Peyer's patch (tissue), 4 donors: Measurements from ENCODE around the gene LRP6.

Experiments
- POLR2A ChIP-seq, 2 donors: fragments of 450-650 bp; IDR thresholded peaks; one replicate each; pipeline ENCODE4 v1.5.1; 2017; ENCODE audit warnings: antibody characterized with exemption in 2 of 2, mild to moderate bottlenecking in 2 of 2, moderate library complexity in 2 of 2
- TF ChIP-seq, protein P1 (sequence below), 6 experiments: fragments of 450-650 bp in 4 of 6; fragments of 200-600 bp in 2 of 6; sonication (generic) in 1 of 6; IDR thresholded peaks; one replicate each; pipeline ENCODE4 v1.5.1; 2017 to 2019; ENCODE audit warnings: antibody characterized with exemption in 6 of 6, mild to moderate bottlenecking in 3 of 6, moderate library complexity in 1 of 6

DNA sequence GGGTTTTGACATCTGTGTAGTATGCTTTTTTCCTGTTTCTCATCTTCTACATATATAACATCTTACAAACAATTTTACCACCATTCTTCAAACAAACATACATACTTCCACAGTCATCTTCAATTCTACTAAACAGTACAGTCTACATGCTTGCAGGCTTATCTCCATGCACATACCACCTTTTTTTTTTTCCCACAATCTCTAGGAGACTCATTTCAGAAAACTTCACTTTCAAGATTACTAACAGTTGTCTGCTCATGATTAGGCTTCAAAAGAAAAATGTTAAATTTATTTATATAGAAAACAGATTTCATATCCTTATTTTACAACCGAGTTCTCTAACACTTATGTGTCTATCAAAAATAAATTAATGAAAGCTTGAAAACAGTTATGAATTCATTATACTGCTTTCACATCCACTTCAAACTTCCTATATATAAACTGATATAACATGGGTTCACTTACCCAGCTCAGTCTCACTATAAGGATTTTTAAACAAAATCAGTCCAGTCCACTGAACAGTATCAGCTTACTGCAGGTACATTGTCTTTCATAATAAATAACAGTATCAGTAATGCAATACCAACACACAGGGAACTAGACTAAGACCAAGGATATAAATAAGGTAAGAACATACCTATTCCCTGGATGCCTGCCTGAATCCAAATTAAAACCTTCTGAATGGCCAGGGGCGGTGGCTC, 42.5 kb downstream of the LRP6 start:
- TF ChIP-seq, protein P1, sequence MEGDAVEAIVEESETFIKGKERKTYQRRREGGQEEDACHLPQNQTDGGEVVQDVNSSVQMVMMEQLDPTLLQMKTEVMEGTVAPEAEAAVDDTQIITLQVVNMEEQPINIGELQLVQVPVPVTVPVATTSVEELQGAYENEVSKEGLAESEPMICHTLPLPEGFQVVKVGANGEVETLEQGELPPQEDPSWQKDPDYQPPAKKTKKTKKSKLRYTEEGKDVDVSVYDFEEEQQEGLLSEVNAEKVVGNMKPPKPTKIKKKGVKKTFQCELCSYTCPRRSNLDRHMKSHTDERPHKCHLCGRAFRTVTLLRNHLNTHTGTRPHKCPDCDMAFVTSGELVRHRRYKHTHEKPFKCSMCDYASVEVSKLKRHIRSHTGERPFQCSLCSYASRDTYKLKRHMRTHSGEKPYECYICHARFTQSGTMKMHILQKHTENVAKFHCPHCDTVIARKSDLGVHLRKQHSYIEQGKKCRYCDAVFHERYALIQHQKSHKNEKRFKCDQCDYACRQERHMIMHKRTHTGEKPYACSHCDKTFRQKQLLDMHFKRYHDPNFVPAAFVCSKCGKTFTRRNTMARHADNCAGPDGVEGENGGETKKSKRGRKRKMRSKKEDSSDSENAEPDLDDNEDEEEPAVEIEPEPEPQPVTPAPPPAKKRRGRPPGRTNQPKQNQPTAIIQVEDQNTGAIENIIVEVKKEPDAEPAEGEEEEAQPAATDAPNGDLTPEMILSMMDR (IDR thresholded peaks at IDR 0.05), result no peak
- TF ChIP-seq POLR2A (IDR thresholded peaks at IDR 0.05), result no peak
